ENCODE results near the gene JSRP1. TPM values are rescaled to one million over a fixed set of nuclear protein-coding genes. Genes with fewer than 3 reads are reported as not detected.

The JSRP1 gene
- total RNA-seq, 2 donors from 2014 or later, result 0.64 to 1.3 TPM

DNA sequence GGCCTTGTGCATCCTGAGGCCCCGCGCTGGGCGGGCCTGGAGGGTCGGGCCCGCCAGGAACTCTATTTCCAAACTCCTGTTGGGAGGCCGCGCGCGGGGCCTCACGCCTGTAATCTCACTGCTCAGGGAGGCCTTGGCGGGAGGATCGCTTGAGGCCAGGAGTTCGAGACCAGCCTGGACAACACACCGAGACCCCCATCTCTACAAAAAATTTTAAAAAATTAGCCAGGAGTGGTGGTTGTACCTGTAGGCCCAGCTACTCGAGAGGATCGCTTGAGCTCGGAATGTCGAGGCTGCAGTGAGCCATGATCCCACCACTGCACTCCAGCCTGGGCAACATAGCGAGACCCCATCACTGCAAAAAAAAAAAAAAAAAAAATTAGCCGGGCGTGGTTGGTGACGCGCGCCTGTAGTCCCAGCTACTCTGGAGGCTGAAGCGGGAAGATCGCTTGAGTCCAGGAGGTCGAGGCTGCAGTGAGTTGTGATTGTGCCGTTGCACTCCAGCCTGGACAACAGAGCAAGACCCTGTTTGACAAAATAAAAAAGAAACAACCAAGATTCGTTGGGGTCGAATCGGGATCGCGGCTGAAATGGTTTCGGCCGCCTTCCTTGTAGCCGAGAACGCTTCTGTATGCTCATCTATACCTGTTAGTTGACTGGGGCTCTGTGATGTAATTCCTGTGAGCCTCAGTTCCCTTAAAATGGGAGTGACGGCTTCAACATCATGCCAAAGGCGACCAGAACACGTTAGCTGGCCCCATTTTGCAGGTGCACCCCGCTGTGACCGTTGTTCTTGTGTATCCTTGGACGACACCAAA is 19.0 kb downstream of the JSRP1 start:
- peak overlapping the region; percentile 97 for H3K4me3 ChIP-seq
- no peaks in the 10 kb centered on the region for H3K36me3 ChIP-seq
- no peaks in the 10 kb centered on the region for H3K9me3 ChIP-seq
- intact Hi-C loops (cut with DNase I), result loop anchor here (5.0 to 10.0 kb wide), 2 partner anchors 35 to 72 kb away; partner anchors contain the start of gene DOT1L
- TF ChIP-seq, protein P1, sequence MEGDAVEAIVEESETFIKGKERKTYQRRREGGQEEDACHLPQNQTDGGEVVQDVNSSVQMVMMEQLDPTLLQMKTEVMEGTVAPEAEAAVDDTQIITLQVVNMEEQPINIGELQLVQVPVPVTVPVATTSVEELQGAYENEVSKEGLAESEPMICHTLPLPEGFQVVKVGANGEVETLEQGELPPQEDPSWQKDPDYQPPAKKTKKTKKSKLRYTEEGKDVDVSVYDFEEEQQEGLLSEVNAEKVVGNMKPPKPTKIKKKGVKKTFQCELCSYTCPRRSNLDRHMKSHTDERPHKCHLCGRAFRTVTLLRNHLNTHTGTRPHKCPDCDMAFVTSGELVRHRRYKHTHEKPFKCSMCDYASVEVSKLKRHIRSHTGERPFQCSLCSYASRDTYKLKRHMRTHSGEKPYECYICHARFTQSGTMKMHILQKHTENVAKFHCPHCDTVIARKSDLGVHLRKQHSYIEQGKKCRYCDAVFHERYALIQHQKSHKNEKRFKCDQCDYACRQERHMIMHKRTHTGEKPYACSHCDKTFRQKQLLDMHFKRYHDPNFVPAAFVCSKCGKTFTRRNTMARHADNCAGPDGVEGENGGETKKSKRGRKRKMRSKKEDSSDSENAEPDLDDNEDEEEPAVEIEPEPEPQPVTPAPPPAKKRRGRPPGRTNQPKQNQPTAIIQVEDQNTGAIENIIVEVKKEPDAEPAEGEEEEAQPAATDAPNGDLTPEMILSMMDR (IDR thresholded peaks at IDR 0.05), result no peak
- H3K4me1 ChIP-seq, result peaks cover 32% of the 10 kb centered on the region
- peak overlapping the region; percentile 100 for H3K27ac ChIP-seq
- no peaks in the 10 kb centered on the region for H3K27me3 ChIP-seq
- no peak for DNase-seq
- H3K9ac ChIP-seq (ENCODE audit: low read depth in 2 of 2, low read length in 2 of 2), result peak overlapping the region; percentile 76 to 91

GRCh38 chr19:2236314-2237050 is 19.7 kb downstream of the JSRP1 start, which contains the start of the genes PLEKHJ1 and SF3A2:
Gene PLEKHJ1 (minus strand): TSS chr19:2236329. CDS start chr19:2236248, 81 bp downstream.
Gene SF3A2 (plus strand): TSS chr19:2236824. CDS start chr19:2243419, 6,595 bp downstream.
- peak within 1 kb of the TSS; percentile 76 to 91 for H3K9ac ChIP-seq (ENCODE audit: low read depth in 2 of 2, low read length in 2 of 2)
- TF ChIP-seq, protein P1 (IDR thresholded peaks at IDR 0.05), result peak; percentile 97
- H3K4me3 ChIP-seq, result peak within 1 kb of the TSS; percentile 97
- no peaks in the 10 kb centered on the region for H3K9me3 ChIP-seq
- H3K36me3 ChIP-seq, result no peaks in the 10 kb centered on the region
- peaks cover 27% of the 10 kb centered on the region for H3K4me1 ChIP-seq
- intact Hi-C loops (cut with DNase I), result loop anchor here (5.0 to 10.0 kb wide), 2 partner anchors 36 to 72 kb away; partner anchors contain the start of gene DOT1L
- H3K27ac ChIP-seq, result peak within 1 kb of the TSS; percentile 100
- H3K27me3 ChIP-seq, result no peaks in the 10 kb centered on the region
- peak; percentile 97 for DNase-seq

DNA sequence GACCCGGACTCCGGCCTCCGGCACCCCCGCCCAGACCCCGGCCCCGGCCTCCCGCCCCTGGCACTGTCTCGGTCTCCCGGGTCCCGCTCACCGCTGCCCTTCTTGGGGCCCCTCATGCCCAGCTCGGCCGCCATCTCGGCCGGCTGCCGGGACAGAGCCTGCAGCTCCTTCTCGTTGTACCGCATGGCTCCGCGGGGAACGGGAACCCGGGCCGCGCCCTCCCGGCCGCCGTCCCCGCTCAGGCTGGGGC is 20.2 kb downstream of the JSRP1 start:
- TF ChIP-seq, protein P1 (IDR thresholded peaks at IDR 0.05), result no peak
- no peaks in the 10 kb centered on the region for H3K36me3 ChIP-seq
- peak overlapping the region; percentile 97 for H3K4me3 ChIP-seq
- no peaks in the 10 kb centered on the region for H3K27me3 ChIP-seq
- DNase-seq, result no peak
- H3K9me3 ChIP-seq, result no peaks in the 10 kb centered on the region
- H3K9ac ChIP-seq (ENCODE audit: low read depth in 2 of 2, low read length in 2 of 2), result peak overlapping the region; percentile 76 to 91
- peak overlapping the region; percentile 100 for H3K27ac ChIP-seq
- intact Hi-C loops (cut with DNase I), result loop anchor here (5.0 to 10.0 kb wide), 2 partner anchors 36 to 71 kb away; partner anchors contain the start of gene DOT1L
- H3K4me1 ChIP-seq, result peaks cover 25% of the 10 kb centered on the region

DNA sequence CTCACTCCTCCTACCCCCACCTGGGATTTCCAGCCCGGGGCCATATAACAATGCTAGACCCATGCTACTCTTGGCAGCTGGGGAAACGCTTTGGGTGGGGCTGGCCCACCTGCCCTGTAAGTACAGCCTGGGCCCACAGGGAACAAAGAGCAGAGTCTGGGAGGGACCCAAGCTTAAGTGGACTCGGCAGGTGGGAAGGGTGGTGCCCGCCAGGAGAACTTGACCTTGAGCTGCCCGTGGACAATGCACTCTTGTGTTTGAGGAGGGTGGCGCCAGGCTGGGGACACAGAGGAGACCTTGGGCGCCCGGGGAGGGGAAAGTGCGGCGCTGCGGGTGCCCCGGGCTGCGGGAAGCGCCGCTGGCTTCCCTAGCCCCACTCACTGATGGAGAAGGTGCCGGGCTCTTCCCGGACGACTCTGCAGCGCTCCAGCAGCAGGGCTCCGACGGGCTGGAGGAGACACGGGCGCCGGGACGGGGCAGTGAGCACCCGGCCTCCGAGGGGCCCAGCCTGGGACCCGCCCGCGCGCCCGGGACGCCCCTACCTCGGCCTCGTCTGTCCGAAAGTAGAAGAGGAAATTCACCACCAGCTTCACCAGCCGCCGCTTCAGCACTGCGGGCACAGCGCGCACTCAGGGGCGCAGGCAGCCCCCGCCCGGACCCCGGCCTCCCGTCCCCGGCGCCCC is 20.7 kb downstream of the JSRP1 start:
- Histone ChIP-seq H3K4me3 (peak overlapping the region; percentile 97), H3K9ac (ENCODE audit: low read depth in 2 of 2, low read length in 2 of 2) (peak overlapping the region; percentile 76 to 91), H3K27me3 (no peaks in the 10 kb centered on the region), H3K9me3 (no peaks in the 10 kb centered on the region), H3K36me3 (no peaks in the 10 kb centered on the region), H3K27ac (peak overlapping the region; percentile 100), H3K4me1 (peaks cover 21% of the 10 kb centered on the region)
- intact Hi-C loops (cut with DNase I), result loop anchor here (5.0 to 10.0 kb wide), 2 partner anchors 37 to 71 kb away; partner anchors contain the start of gene DOT1L
- peak; percentile 87 for DNase-seq
- TF ChIP-seq, protein P1 (IDR thresholded peaks at IDR 0.05), result no peak

GRCh38 chr19:2234996-2235380 is 21.2 kb downstream of the JSRP1 start:
- intact Hi-C loops (cut with DNase I), result loop anchor here (5.0 to 10.0 kb wide), 2 partner anchors 37 to 70 kb away; partner anchors contain the start of gene DOT1L
- Histone ChIP-seq H3K27me3 (no peaks in the 10 kb centered on the region), H3K36me3 (peaks cover under 1% of the 10 kb centered on the region), H3K27ac (peak overlapping the region; percentile 100), H3K9me3 (no peaks in the 10 kb centered on the region), H3K9ac (ENCODE audit: low read depth in 2 of 2, low read length in 2 of 2) (peak overlapping the region; percentile 76 to 91), H3K4me1 (peaks cover 18% of the 10 kb centered on the region), H3K4me3 (peak overlapping the region; percentile 97)
- TF ChIP-seq, protein P1 (IDR thresholded peaks at IDR 0.05), result no peak
- DNase-seq, result peak; percentile 61

All from colonic mucosa (tissue), 4 donors.